ENCODE data around the gene RPS10.
"Not testable (repeated sequence)": the region's sequence is repeated elsewhere in the genome, so short reads cannot be mapped to it uniquely, and the experiment has no call there.

The RPS10 gene

DNA sequence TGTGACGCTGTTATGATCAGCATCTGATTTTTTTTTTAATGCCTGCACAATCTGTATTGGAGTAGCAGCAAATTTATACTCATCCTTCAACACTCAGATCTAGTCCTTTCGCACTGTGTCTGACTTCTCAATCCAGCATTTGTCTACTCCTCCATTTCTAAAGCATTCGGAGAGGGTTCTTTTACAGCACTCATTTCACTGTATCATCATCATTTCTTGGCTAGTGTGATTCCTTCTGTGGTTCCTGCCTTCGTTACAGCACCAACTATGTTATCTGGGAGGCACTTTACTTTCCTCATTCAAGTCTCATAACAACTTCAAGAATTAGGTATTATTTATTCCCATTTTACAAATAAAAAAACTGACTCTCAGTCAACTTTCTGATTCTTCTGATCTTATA, 51.4 kb downstream of the RPS10 start:
- H3K4me3 ChIP-seq (ENCODE audit: control insufficient read depth, low read depth, low read length), result no peak overlapping the region
- TF ChIP-seq, protein P1, sequence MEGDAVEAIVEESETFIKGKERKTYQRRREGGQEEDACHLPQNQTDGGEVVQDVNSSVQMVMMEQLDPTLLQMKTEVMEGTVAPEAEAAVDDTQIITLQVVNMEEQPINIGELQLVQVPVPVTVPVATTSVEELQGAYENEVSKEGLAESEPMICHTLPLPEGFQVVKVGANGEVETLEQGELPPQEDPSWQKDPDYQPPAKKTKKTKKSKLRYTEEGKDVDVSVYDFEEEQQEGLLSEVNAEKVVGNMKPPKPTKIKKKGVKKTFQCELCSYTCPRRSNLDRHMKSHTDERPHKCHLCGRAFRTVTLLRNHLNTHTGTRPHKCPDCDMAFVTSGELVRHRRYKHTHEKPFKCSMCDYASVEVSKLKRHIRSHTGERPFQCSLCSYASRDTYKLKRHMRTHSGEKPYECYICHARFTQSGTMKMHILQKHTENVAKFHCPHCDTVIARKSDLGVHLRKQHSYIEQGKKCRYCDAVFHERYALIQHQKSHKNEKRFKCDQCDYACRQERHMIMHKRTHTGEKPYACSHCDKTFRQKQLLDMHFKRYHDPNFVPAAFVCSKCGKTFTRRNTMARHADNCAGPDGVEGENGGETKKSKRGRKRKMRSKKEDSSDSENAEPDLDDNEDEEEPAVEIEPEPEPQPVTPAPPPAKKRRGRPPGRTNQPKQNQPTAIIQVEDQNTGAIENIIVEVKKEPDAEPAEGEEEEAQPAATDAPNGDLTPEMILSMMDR (IDR thresholded peaks at IDR 0.05; ENCODE audit: control insufficient read depth, insufficient read depth, low read depth, low read length, missing control alignments), result no peak
- no peak for DNase-seq (ENCODE audit: low read depth)

DNA sequence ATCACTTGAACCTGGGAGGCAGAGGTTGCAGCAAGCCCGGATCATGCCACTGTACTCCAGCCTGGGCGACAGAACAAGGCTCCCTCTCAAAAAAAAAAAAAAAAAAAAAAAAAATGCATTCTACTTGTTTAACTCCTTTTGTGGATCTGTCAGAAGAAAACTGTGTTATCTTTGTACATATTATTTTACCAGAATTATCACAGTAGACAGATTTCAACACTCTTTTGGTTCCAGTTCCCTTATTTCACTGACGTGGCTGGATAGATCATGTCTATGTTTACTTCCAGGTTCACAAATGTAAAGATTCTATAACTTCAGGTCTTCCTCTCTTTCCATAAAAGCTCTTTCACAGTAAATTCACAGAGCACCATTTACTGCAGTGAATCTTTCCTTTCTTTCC, 51.8 kb downstream of the RPS10 start:
- no peak for DNase-seq (ENCODE audit: low read depth)

DNA sequence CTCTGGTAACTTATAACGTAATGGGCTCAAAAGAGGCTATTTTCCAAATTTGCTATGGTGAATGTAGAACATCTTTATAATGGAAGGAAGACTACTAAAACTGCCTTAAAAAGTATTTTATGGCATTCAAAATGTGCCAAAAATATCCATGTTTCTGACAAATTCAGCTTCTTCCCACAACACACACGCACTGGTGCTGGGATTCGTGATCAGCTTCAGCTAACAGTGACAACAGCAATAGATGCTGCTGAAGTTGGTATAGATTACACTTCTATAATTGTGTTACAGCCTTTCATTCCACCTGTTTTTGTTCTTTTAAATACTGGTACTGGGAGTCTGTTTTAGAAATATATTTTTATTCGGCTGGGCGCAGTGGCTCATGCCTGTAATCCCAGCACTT, 52.4 kb downstream of the RPS10 start:
- no peak for DNase-seq (ENCODE audit: low read depth)
- TF ChIP-seq, protein P1 (IDR thresholded peaks at IDR 0.05; ENCODE audit: control insufficient read depth, insufficient read depth, low read depth, low read length, missing control alignments), result no peak
- no peak overlapping the region for H3K4me3 ChIP-seq (ENCODE audit: control insufficient read depth, low read depth, low read length)

More for the DNA sequence above, 51.8 kb downstream of the RPS10 start:
- TF ChIP-seq, protein P1 (IDR thresholded peaks at IDR 0.05; ENCODE audit: control insufficient read depth, insufficient read depth, low read depth, low read length, missing control alignments), result no peak
- no peak overlapping the region for H3K4me3 ChIP-seq (ENCODE audit: control insufficient read depth, low read depth, low read length)

DNA sequence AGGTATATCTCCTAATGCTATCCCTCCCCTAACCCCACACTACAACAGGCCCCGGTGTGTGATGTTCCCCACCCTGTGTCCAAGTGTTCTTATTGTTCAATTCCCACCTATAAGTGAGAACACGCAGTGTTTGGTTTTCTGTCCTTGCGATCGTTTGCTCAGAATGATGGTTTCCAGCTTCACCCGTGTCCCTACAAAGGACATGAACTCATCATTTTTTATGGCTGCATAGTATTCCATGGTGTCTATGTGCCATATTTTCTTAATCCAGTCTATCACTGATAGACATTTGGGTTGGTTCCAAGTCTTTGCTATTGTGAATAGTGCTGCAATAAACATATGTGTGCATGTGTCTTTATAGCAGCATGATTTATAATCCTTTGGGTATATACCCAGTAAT, 54.0 kb downstream of the RPS10 start:
- H3K4me3 ChIP-seq (ENCODE audit: control insufficient read depth, low read depth, low read length); DNase-seq (ENCODE audit: low read depth): not testable (repeated sequence)

DNA sequence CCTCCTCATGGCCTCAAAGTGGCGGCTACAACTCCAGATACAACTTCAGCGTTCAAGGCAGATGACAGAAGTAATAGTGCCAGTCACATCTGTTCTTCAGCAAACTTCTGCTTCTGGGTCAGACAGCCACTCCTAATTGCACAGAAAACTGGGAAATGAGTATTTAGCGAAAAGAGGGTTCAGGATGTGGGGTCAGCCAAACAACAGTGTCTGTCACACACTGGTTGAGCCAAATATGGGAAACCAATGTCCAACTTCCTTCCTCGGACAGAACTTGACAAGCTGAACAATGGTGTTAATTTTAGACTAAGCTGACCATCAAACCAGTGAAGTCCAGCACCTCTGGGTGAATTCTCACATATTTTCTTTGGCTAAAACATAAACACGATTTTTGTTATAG, 55.5 kb downstream of the RPS10 start:
- TF ChIP-seq, protein P1 (IDR thresholded peaks at IDR 0.05; ENCODE audit: control insufficient read depth, insufficient read depth, low read depth, low read length, missing control alignments), result no peak
- DNase-seq (ENCODE audit: low read depth), result no peak

DNA sequence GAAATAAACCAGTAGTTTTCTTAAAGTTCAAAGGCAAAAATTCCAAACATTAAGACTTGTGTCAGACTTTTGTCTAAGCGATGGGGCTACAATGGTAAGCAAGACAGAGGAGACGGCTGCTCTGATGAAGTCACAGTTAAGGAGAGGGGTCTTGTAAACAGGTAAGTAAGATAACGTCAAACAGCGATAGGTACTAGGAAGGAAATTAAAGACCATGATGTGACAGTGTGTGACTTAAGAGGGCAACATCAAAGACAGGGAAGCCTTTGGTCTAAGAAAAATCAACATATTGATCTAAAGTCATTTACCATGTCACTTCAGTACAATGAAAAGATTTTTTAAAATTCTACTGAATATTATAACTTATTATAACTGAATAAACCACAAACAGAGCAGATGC, 56.5 kb downstream of the RPS10 start:
- TF ChIP-seq, protein P1 (IDR thresholded peaks at IDR 0.05; ENCODE audit: control insufficient read depth, insufficient read depth, low read depth, low read length, missing control alignments), result no peak
- no peak for DNase-seq (ENCODE audit: low read depth)
- no peak overlapping the region for H3K4me3 ChIP-seq (ENCODE audit: control insufficient read depth, low read depth, low read length)

More for the DNA sequence above, 55.5 kb downstream of the RPS10 start:
- no peak overlapping the region for H3K4me3 ChIP-seq (ENCODE audit: control insufficient read depth, low read depth, low read length)
